GM21367 (cell line): ENCODE results near the gene PHACTR2.

Experiments used
- ATAC-seq: cut with Tn5 transposase; IDR thresholded peaks from one replicate; pipeline ENCODE4 v1.9.1; 2021; ENCODE audit not compliant: unreplicated experiment

Gene PHACTR2

GRCh38 chr6:143674483-143675381 lies 3.0 kb upstream of the PHACTR2 start:
- ATAC-seq: no peak

- no peak for ATAC-seq
These were observed 2.3 kb upstream of the PHACTR2 start for GRCh38 chr6:143675382-143675900.

- ATAC-seq: no peak
These were observed 1.8 kb upstream of the PHACTR2 start for GRCh38 chr6:143675946-143676345.

GRCh38 chr6:143676437-143677045 lies 1.2 kb upstream of the PHACTR2 start:
- no peak for ATAC-seq

- ATAC-seq: no peak
These were observed 231 bp upstream of the PHACTR2 start for GRCh38 chr6:143677577-143677890.

GRCh38 chr6:143679041-143679440 lies 1.3 kb downstream of the PHACTR2 start:
- no peak for ATAC-seq

- no peak for ATAC-seq
These were observed 2.4 kb downstream of the PHACTR2 start for GRCh38 chr6:143680141-143680540.

GRCh38 chr6:143682805-143683204 lies 5.0 kb downstream of the PHACTR2 start:
- no peak for ATAC-seq

- ATAC-seq: no peak
These were observed 6.7 kb downstream of the PHACTR2 start for GRCh38 chr6:143684486-143684885.

GRCh38 chr6:143685653-143686052 lies 7.9 kb downstream of the PHACTR2 start:
- ATAC-seq: no peak

GRCh38 chr6:143687591-143687990 lies 9.8 kb downstream of the PHACTR2 start:
- no peak for ATAC-seq

- ATAC-seq: no peak
These were observed 10.9 kb downstream of the PHACTR2 start for GRCh38 chr6:143688681-143689080.

GRCh38 chr6:143689852-143690251 lies 12.1 kb downstream of the PHACTR2 start:
- no peak for ATAC-seq

GRCh38 chr6:143691155-143691554 lies 13.4 kb downstream of the PHACTR2 start:
- no peak for ATAC-seq

- ATAC-seq: no peak
These were observed 14.3 kb downstream of the PHACTR2 start for GRCh38 chr6:143691900-143692636.

- no peak for ATAC-seq
These were observed 14.9 kb downstream of the PHACTR2 start for GRCh38 chr6:143692696-143693095.

- ATAC-seq: no peak
These were observed 16.2 kb downstream of the PHACTR2 start for GRCh38 chr6:143694013-143694412.

GRCh38 chr6:143694560-143694959 lies 16.8 kb downstream of the PHACTR2 start:
- no peak for ATAC-seq

- ATAC-seq: no peak
These were observed 17.6 kb downstream of the PHACTR2 start for GRCh38 chr6:143695130-143695968.

- ATAC-seq: no peak
These were observed 18.4 kb downstream of the PHACTR2 start for GRCh38 chr6:143695969-143696663.
